BLaER1 treated with 17β-estradiol and CSF1 and Interleukin-3, amounts not matched to agents 10 nM and 100 nM (cell line): Measurements from ENCODE around the gene HCFC1.

Source experiments
- H3K27ac ChIP-seq, 11 experiments: shearing (Covaris generic); formaldehyde crosslinking; 2 replicates each; pipeline ENCODE4 v1.8.1; 2022
- H3K27me3 ChIP-seq, 11 experiments: shearing (Covaris generic); formaldehyde crosslinking; 2 replicates each; pipeline ENCODE4 v1.8.1; 2022
- H3K36me3 ChIP-seq, 11 experiments: shearing (Covaris generic); formaldehyde crosslinking; 2 replicates each; pipeline ENCODE4 v1.8.1; 2022
- H3K4me1 ChIP-seq, 10 experiments: shearing (Covaris generic); formaldehyde crosslinking; 2 replicates each; pipeline ENCODE4 v1.8.1; 2022
- H3K4me2 ChIP-seq, 11 experiments: shearing (Covaris generic); formaldehyde crosslinking; 2 replicates each; pipeline ENCODE4 v1.8.1; 2022
- H3K4me3 ChIP-seq, 10 experiments: shearing (Covaris generic); formaldehyde crosslinking; 2 replicates each; pipeline ENCODE4 v1.8.1; 2022
- H3K9ac ChIP-seq, 11 experiments: shearing (Covaris generic); formaldehyde crosslinking; 2 replicates each; pipeline ENCODE4 v1.8.1; 2022
- H3K9me3 ChIP-seq, 11 experiments: shearing (Covaris generic); formaldehyde crosslinking; replicated peaks in 1 of 11; 2 replicates each; pipeline ENCODE4 v1.8.1; 2022
- H4K20me1 ChIP-seq, 11 experiments: shearing (Covaris generic); formaldehyde crosslinking; 2 replicates each; pipeline ENCODE4 v1.8.1; 2022
- Cebpa-rat ChIP-seq, 11 experiments: shearing (Covaris generic); IDR thresholded peaks; 2 replicates each; pipeline ENCODE4 v1.8.1; 2022

The HCFC1 gene

GRCh38 chrX:153928846-153929245, 42.8 kb downstream of the HCFC1 start:
- peaks cover 66 to 93% (median 82%) of the 10 kb centered on the region in 10 experiments for H3K4me1 ChIP-seq
- peak overlapping the region; percentile 79 to 99 (median 92) for H3K4me2 ChIP-seq
- peaks cover 0 to 23% (median 0%) of the 10 kb centered on the region in 11 experiments; a peak in 3 of 22 replicates for H3K9me3 ChIP-seq
- H3K27me3 ChIP-seq = peaks cover 63 to 84% (median 69%) of the 10 kb centered on the region in 11 experiments
- TF ChIP-seq Cebpa-rat (IDR thresholded peaks at IDR 0.05) = no peak
- H3K27ac ChIP-seq = peak overlapping the region in 10 of 11 experiments; percentile 35 to 100 (median 96); a peak in 20 of 22 replicates
- peaks cover 81 to 97% (median 95%) of the 10 kb centered on the region in 11 experiments for H4K20me1 ChIP-seq
- H3K9ac ChIP-seq = peak overlapping the region in 9 of 11 experiments; percentile 41 to 99 (median 63); a peak in 17 of 22 replicates
- H3K36me3 ChIP-seq = peaks cover 25 to 42% (median 38%) of the 10 kb centered on the region in 11 experiments; a peak in 21 of 22 replicates
- H3K4me3 ChIP-seq = peak overlapping the region; percentile 33 to 75 (median 58); a peak in 19 of 20 replicates

GRCh38 chrX:153927922-153928760, 43.5 kb downstream of the HCFC1 start:
- H3K27me3 ChIP-seq = peaks cover 63 to 84% (median 69%) of the 10 kb centered on the region in 11 experiments
- no peak for TF ChIP-seq Cebpa-rat (IDR thresholded peaks at IDR 0.05)
- peaks cover 66 to 93% (median 84%) of the 10 kb centered on the region in 10 experiments for H3K4me1 ChIP-seq

GRCh38 chrX:153927672-153927921, 44.0 kb downstream of the HCFC1 start:
- no peak for TF ChIP-seq Cebpa-rat (IDR thresholded peaks at IDR 0.05)
- peaks cover 0 to 23% (median 0%) of the 10 kb centered on the region in 11 experiments; a peak in 3 of 22 replicates for H3K9me3 ChIP-seq
- peak overlapping the region; percentile 87 to 99 (median 92) for H3K4me2 ChIP-seq
- peak overlapping the region; percentile 58 to 78 (median 69) for H3K4me3 ChIP-seq
- peak overlapping the region; percentile 82 to 100 (median 94) for H3K9ac ChIP-seq
- H3K27me3 ChIP-seq = peaks cover 63 to 84% (median 69%) of the 10 kb centered on the region in 11 experiments
- H3K27ac ChIP-seq = peak overlapping the region; percentile 82 to 100 (median 96)
- peaks cover 23 to 34% (median 30%) of the 10 kb centered on the region in 11 experiments; a peak in 21 of 22 replicates for H3K36me3 ChIP-seq
- H3K4me1 ChIP-seq = peaks cover 67 to 93% (median 84%) of the 10 kb centered on the region in 10 experiments
- H4K20me1 ChIP-seq = peaks cover 81 to 97% (median 95%) of the 10 kb centered on the region in 11 experiments

More at GRCh38 chrX:153927922-153928760, 43.5 kb downstream of the HCFC1 start:
- Histone ChIP-seq H3K36me3 (peaks cover 25 to 39% (median 35%) of the 10 kb centered on the region in 11 experiments; a peak in 21 of 22 replicates), H3K27ac (peak overlapping the region; percentile 82 to 100 (median 96)), H3K9me3 (peaks cover 0 to 23% (median 0%) of the 10 kb centered on the region in 11 experiments; a peak in 3 of 22 replicates), H4K20me1 (peaks cover 81 to 97% (median 95%) of the 10 kb centered on the region in 11 experiments), H3K4me3 (peak overlapping the region; percentile 58 to 78 (median 69)), H3K9ac (peak overlapping the region; percentile 82 to 100 (median 94)), H3K4me2 (peak overlapping the region; percentile 87 to 99 (median 92))

- Histone ChIP-seq H3K9ac (peak overlapping the region; percentile 82 to 100 (median 94)), H3K27ac (peak overlapping the region; percentile 82 to 100 (median 96)), H3K4me3 (peak overlapping the region; percentile 58 to 78 (median 69)), H4K20me1 (peaks cover 81 to 97% (median 95%) of the 10 kb centered on the region in 11 experiments), H3K36me3 (peaks cover 17 to 28% (median 24%) of the 10 kb centered on the region in 11 experiments; a peak in 20 of 22 replicates), H3K4me1 (peaks cover 63 to 93% (median 85%) of the 10 kb centered on the region in 10 experiments), H3K9me3 (peaks cover 0 to 23% (median 0%) of the 10 kb centered on the region in 11 experiments; a peak in 3 of 22 replicates), H3K27me3 (peaks cover 63 to 84% (median 69%) of the 10 kb centered on the region in 11 experiments), H3K4me2 (peak overlapping the region; percentile 87 to 99 (median 92))
- TF ChIP-seq Cebpa-rat (IDR thresholded peaks at IDR 0.05) = peak in 7 of 11 experiments; percentile 12 to 73 (median 53); a peak in 7 of 22 replicates
Observed at GRCh38 chrX:153926858-153927671, 44.6 kb downstream of the HCFC1 start.

GRCh38 chrX:153926552-153926857, 45.1 kb downstream of the HCFC1 start:
- H3K27ac ChIP-seq = peak overlapping the region; percentile 84 to 100 (median 96)
- peak overlapping the region; percentile 52 to 78 (median 67) for H3K4me3 ChIP-seq
- H3K36me3 ChIP-seq = peaks cover 12 to 27% (median 19%) of the 10 kb centered on the region in 11 experiments; a peak in 18 of 22 replicates
- TF ChIP-seq Cebpa-rat (IDR thresholded peaks at IDR 0.05) = no peak
- peak overlapping the region; percentile 82 to 100 (median 94) for H3K9ac ChIP-seq
- peaks cover 81 to 97% (median 95%) of the 10 kb centered on the region in 11 experiments for H4K20me1 ChIP-seq
- H3K4me2 ChIP-seq = peak overlapping the region; percentile 87 to 99 (median 92)
- H3K9me3 ChIP-seq = peaks cover 0 to 23% (median 0%) of the 10 kb centered on the region in 11 experiments; a peak in 3 of 22 replicates
- H3K4me1 ChIP-seq = peaks cover 63 to 93% (median 89%) of the 10 kb centered on the region in 10 experiments
- peaks cover 63 to 84% (median 69%) of the 10 kb centered on the region in 11 experiments for H3K27me3 ChIP-seq

- Histone ChIP-seq H3K36me3 (peaks cover 12 to 27% (median 17%) of the 10 kb centered on the region in 11 experiments; a peak in 21 of 22 replicates), H3K9me3 (peaks cover 0 to 23% (median 0%) of the 10 kb centered on the region in 11 experiments; a peak in 3 of 22 replicates), H3K27ac (peak within 1 kb of the TSS; percentile 84 to 100 (median 96)), H3K4me3 (peak within 1 kb of the TSS; percentile 58 to 78 (median 69)), H3K4me2 (peak within 1 kb of the TSS; percentile 87 to 99 (median 92)), H3K4me1 (peaks cover 62 to 93% (median 92%) of the 10 kb centered on the region in 10 experiments), H4K20me1 (peaks cover 81 to 97% (median 95%) of the 10 kb centered on the region in 11 experiments), H3K27me3 (peaks cover 63 to 84% (median 69%) of the 10 kb centered on the region in 11 experiments), H3K9ac (peak within 1 kb of the TSS; percentile 82 to 100 (median 94))
- no peak for TF ChIP-seq Cebpa-rat (IDR thresholded peaks at IDR 0.05)
Observed at GRCh38 chrX:153925739-153926551, 45.7 kb downstream of the HCFC1 start, which contains the start of gene ARHGAP4. Gene ARHGAP4, minus strand, starts transcription at chrX:153926264. Its CDS starts 62 bp downstream, at chrX:153926202.

GRCh38 chrX:153925387-153925738, 46.3 kb downstream of the HCFC1 start:
- peak overlapping the region; percentile 87 to 99 (median 92) for H3K4me2 ChIP-seq
- peak overlapping the region; percentile 52 to 78 (median 67) for H3K4me3 ChIP-seq
- peak overlapping the region; percentile 84 to 100 (median 96) for H3K27ac ChIP-seq
- peaks cover 0 to 23% (median 0%) of the 10 kb centered on the region in 11 experiments; a peak in 3 of 22 replicates for H3K9me3 ChIP-seq
- H3K4me1 ChIP-seq = peaks cover 56 to 93% (median 87%) of the 10 kb centered on the region in 10 experiments
- TF ChIP-seq Cebpa-rat (IDR thresholded peaks at IDR 0.05) = no peak
- peaks cover 81 to 97% (median 95%) of the 10 kb centered on the region in 11 experiments for H4K20me1 ChIP-seq
- H3K27me3 ChIP-seq = peaks cover 63 to 84% (median 69%) of the 10 kb centered on the region in 11 experiments
- peak overlapping the region; percentile 82 to 100 (median 94) for H3K9ac ChIP-seq
- H3K36me3 ChIP-seq = peaks cover 9 to 27% (median 19%) of the 10 kb centered on the region in 11 experiments
